BLaER1 (cell line): ENCODE data around the gene SCNN1B.
"Not testable (repeated sequence)": the region's sequence is repeated elsewhere in the genome, so short reads cannot be mapped to it uniquely, and the experiment has no call there.

Source experiments
- H3K27ac ChIP-seq: shearing (Covaris generic); formaldehyde crosslinking; 2 replicates; pipeline ENCODE4 v1.8.1; 2022
- H3K27me3 ChIP-seq: shearing (Covaris generic); formaldehyde crosslinking; 2 replicates; pipeline ENCODE4 v1.8.1; 2022
- H3K36me3 ChIP-seq: shearing (Covaris generic); formaldehyde crosslinking; 2 replicates; pipeline ENCODE4 v1.8.1; 2022
- H3K4me1 ChIP-seq: shearing (Covaris generic); formaldehyde crosslinking; 2 replicates; pipeline ENCODE4 v1.8.1; 2022
- H3K4me2 ChIP-seq: shearing (Covaris generic); formaldehyde crosslinking; 2 replicates; pipeline ENCODE4 v1.8.1; 2022
- H3K4me3 ChIP-seq: shearing (Covaris generic); formaldehyde crosslinking; 2 replicates; pipeline ENCODE4 v1.8.1; 2022
- H3K9ac ChIP-seq: shearing (Covaris generic); formaldehyde crosslinking; 2 replicates; pipeline ENCODE4 v1.8.1; 2022
- H3K9me3 ChIP-seq: shearing (Covaris generic); formaldehyde crosslinking; 2 replicates; pipeline ENCODE4 v1.8.1; 2022
- H4K20me1 ChIP-seq: shearing (Covaris generic); formaldehyde crosslinking; 2 replicates; pipeline ENCODE4 v1.8.1; 2022
- Cebpa-rat ChIP-seq: shearing (Covaris generic); IDR thresholded peaks from 2 replicates; pipeline ENCODE4 v1.8.1; 2022

The SCNN1B gene

GRCh38 chr16:23384878-23385277, 82.8 kb downstream of the SCNN1B start:
- Histone ChIP-seq H3K36me3 (peaks cover 24% of the 10 kb centered on the region), H3K4me1 (no peaks in the 10 kb centered on the region), H3K4me3 (no peak overlapping the region), H3K4me2 (no peak overlapping the region), H3K27me3 (no peaks in the 10 kb centered on the region), H3K27ac (no peak overlapping the region), H3K9ac (no peak overlapping the region), H3K9me3 (no peaks in the 10 kb centered on the region), H4K20me1 (no peaks in the 10 kb centered on the region)
- no peak for TF ChIP-seq Cebpa-rat

GRCh38 chr16:23385441-23385840, 83.3 kb downstream of the SCNN1B start:
- H3K4me2 ChIP-seq = no peak overlapping the region
- H3K27ac ChIP-seq = no peak overlapping the region
- no peaks in the 10 kb centered on the region for H4K20me1 ChIP-seq
- no peaks in the 10 kb centered on the region for H3K27me3 ChIP-seq
- TF ChIP-seq Cebpa-rat = no peak
- no peak overlapping the region for H3K9ac ChIP-seq
- H3K4me3 ChIP-seq = no peak overlapping the region
- no peaks in the 10 kb centered on the region for H3K9me3 ChIP-seq
- peaks cover 30% of the 10 kb centered on the region for H3K36me3 ChIP-seq
- no peaks in the 10 kb centered on the region for H3K4me1 ChIP-seq

GRCh38 chr16:23387666-23388065, 85.6 kb downstream of the SCNN1B start:
- Histone ChIP-seq H4K20me1 (no peaks in the 10 kb centered on the region), H3K27me3 (no peaks in the 10 kb centered on the region), H3K9ac (no peak overlapping the region), H3K36me3 (peaks cover 52% of the 10 kb centered on the region), H3K9me3 (no peaks in the 10 kb centered on the region), H3K4me3 (no peak overlapping the region), H3K4me1 (no peaks in the 10 kb centered on the region), H3K4me2 (no peak overlapping the region), H3K27ac (no peak overlapping the region)
- TF ChIP-seq Cebpa-rat = no peak

GRCh38 chr16:23388786-23389185, 86.7 kb downstream of the SCNN1B start:
- TF ChIP-seq Cebpa-rat = no peak
- Histone ChIP-seq H3K27ac (no peak overlapping the region), H3K27me3 (no peaks in the 10 kb centered on the region), H3K36me3 (peaks cover 64% of the 10 kb centered on the region), H4K20me1 (no peaks in the 10 kb centered on the region), H3K4me3 (no peak overlapping the region), H3K9me3 (no peaks in the 10 kb centered on the region), H3K4me2 (no peak overlapping the region), H3K4me1 (no peaks in the 10 kb centered on the region), H3K9ac (no peak overlapping the region)

- Histone ChIP-seq H3K36me3 (peaks cover 65% of the 10 kb centered on the region), H3K4me2 (no peak overlapping the region), H3K9ac (no peak overlapping the region), H3K9me3 (no peaks in the 10 kb centered on the region), H4K20me1 (no peaks in the 10 kb centered on the region), H3K4me1 (no peaks in the 10 kb centered on the region), H3K27me3 (no peaks in the 10 kb centered on the region), H3K27ac (no peak overlapping the region), H3K4me3 (no peak overlapping the region)
- TF ChIP-seq Cebpa-rat = no peak
Observed at GRCh38 chr16:23389201-23389600, 87.1 kb downstream of the SCNN1B start.

- not testable (repeated sequence) for H4K20me1 ChIP-seq, H3K9ac ChIP-seq, H3K4me2 ChIP-seq, H3K27ac ChIP-seq, H3K27me3 ChIP-seq, H3K4me1 ChIP-seq, H3K4me3 ChIP-seq, H3K9me3 ChIP-seq
- H3K36me3 ChIP-seq = peaks cover 65% of the 10 kb centered on the region
Observed at GRCh38 chr16:23389936-23390335, 87.8 kb downstream of the SCNN1B start.

GRCh38 chr16:23391381-23392222, 89.5 kb downstream of the SCNN1B start:
- no peak overlapping the region for H3K4me2 ChIP-seq
- no peak for TF ChIP-seq Cebpa-rat
- no peaks in the 10 kb centered on the region for H3K27me3 ChIP-seq
- no peaks in the 10 kb centered on the region for H3K4me1 ChIP-seq
- H3K36me3 ChIP-seq = peaks cover 74% of the 10 kb centered on the region
- no peaks in the 10 kb centered on the region for H4K20me1 ChIP-seq
- H3K9ac ChIP-seq = no peak overlapping the region
- H3K27ac ChIP-seq = no peak overlapping the region
- no peak overlapping the region for H3K4me3 ChIP-seq
- no peaks in the 10 kb centered on the region for H3K9me3 ChIP-seq

- Histone ChIP-seq H3K27me3 (no peaks in the 10 kb centered on the region), H3K9me3 (no peaks in the 10 kb centered on the region), H3K4me1 (no peaks in the 10 kb centered on the region), H3K4me3 (no peak overlapping the region), H4K20me1 (no peaks in the 10 kb centered on the region), H3K4me2 (no peak overlapping the region), H3K9ac (no peak overlapping the region), H3K27ac (no peak overlapping the region), H3K36me3 (peaks cover 80% of the 10 kb centered on the region)
- TF ChIP-seq Cebpa-rat = no peak
Observed at GRCh38 chr16:23392223-23392600, 90.1 kb downstream of the SCNN1B start.

- Histone ChIP-seq H3K27ac (no peak overlapping the region), H4K20me1 (no peaks in the 10 kb centered on the region), H3K4me3 (no peak overlapping the region), H3K9me3 (no peaks in the 10 kb centered on the region), H3K27me3 (no peaks in the 10 kb centered on the region), H3K36me3 (peaks cover 83% of the 10 kb centered on the region), H3K4me2 (no peak overlapping the region), H3K4me1 (no peaks in the 10 kb centered on the region), H3K9ac (no peak overlapping the region)
- TF ChIP-seq Cebpa-rat = no peak
Observed at GRCh38 chr16:23394141-23394831, 92.2 kb downstream of the SCNN1B start.

- Histone ChIP-seq H4K20me1 (no peaks in the 10 kb centered on the region), H3K27me3 (no peaks in the 10 kb centered on the region), H3K27ac (no peak overlapping the region), H3K4me2 (no peak overlapping the region), H3K36me3 (peaks cover 83% of the 10 kb centered on the region), H3K9me3 (no peaks in the 10 kb centered on the region), H3K9ac (no peak overlapping the region), H3K4me1 (no peaks in the 10 kb centered on the region), H3K4me3 (no peak overlapping the region)
- no peak for TF ChIP-seq Cebpa-rat
Observed at GRCh38 chr16:23395732-23396131, 93.6 kb downstream of the SCNN1B start.
